ENCODE results near the gene ZNF620.
"Not testable (repeated sequence)": the region's sequence is repeated elsewhere in the genome, so short reads cannot be mapped to it uniquely, and the experiment has no call there.

Gene ZNF620

GRCh38 chr3:40504636-40505430 is 1.0 kb upstream of the ZNF620 start:
- no peak for DNase-seq

GRCh38 chr3:40511031-40511718 is 5.3 kb downstream of the ZNF620 start:
- DNase-seq = peak in 1 of 2 donors; percentile 8

- DNase-seq = no peak
These were observed 10.4 kb downstream of the ZNF620 start for GRCh38 chr3:40516201-40516600.

GRCh38 chr3:40518067-40518466 is 12.2 kb downstream of the ZNF620 start:
- DNase-seq = no peak

- no peak for DNase-seq
These were observed 13.0 kb downstream of the ZNF620 start for GRCh38 chr3:40518848-40519247.

GRCh38 chr3:40521254-40521653 is 15.4 kb downstream of the ZNF620 start:
- no peak for DNase-seq

GRCh38 chr3:40523781-40524180 is 17.9 kb downstream of the ZNF620 start:
- DNase-seq = peak in 1 of 2 donors; percentile 2

- no peak for DNase-seq
These were observed 18.4 kb downstream of the ZNF620 start for GRCh38 chr3:40524222-40524567.

- DNase-seq = peak; percentile 83 to 87
These were observed 18.9 kb downstream of the ZNF620 start, which contains the start of gene ZNF621 for GRCh38 chr3:40524568-40525285. Gene ZNF621, plus strand, starts transcription at chr3:40524960. Its CDS starts 881 bp downstream, at chr3:40525841.

GRCh38 chr3:40528426-40528825 is 22.6 kb downstream of the ZNF620 start:
- DNase-seq = no peak

- DNase-seq = no peak
These were observed 26.4 kb downstream of the ZNF620 start for GRCh38 chr3:40532252-40532651.

GRCh38 chr3:40534283-40534682 is 28.4 kb downstream of the ZNF620 start:
- DNase-seq = no peak

- DNase-seq = no peak
These were observed 41.0 kb downstream of the ZNF620 start for GRCh38 chr3:40546816-40547215.

GRCh38 chr3:40550167-40550566 is 44.3 kb downstream of the ZNF620 start:
- DNase-seq = no peak

- no peak for DNase-seq
These were observed 51.8 kb downstream of the ZNF620 start for GRCh38 chr3:40557575-40558161.

GRCh38 chr3:40562482-40562881 is 56.6 kb downstream of the ZNF620 start:
- not testable (repeated sequence) for DNase-seq

- not testable (repeated sequence) for DNase-seq
These were observed 59.8 kb downstream of the ZNF620 start for GRCh38 chr3:40565629-40566028.

- no peak for DNase-seq
These were observed 60.9 kb downstream of the ZNF620 start for GRCh38 chr3:40566694-40567093.
